DND-41 (cell line): ENCODE measurements around the gene RHOXF2.

Experiments used
- ATAC-seq: fragments of 200-7000 bp; cut with Tn5 transposase; 3 replicates; pipeline ENCODE4 v1.9.1; 2021; ENCODE audit warnings: low read depth; ENCODE audit not compliant: insufficient read depth
- DNase-seq: peaks from one replicate; pipeline ENCODE4 v3.0.0-alpha.2; 2020
- H2AFZ ChIP-seq: 2 replicates; pipeline ENCODE4 v1.6.0; 2012; ENCODE audit warnings: low read depth, low read length
- H3K27ac ChIP-seq: 2 replicates; pipeline ENCODE4 v1.5.1; 2012; ENCODE audit warnings: low read length, inconsistent platforms
- H3K27me3 ChIP-seq: fragments of 200-600 bp; sonication (generic); 2 replicates; pipeline ENCODE4 v1.6.0; 2012; ENCODE audit warnings: low read length, mild to moderate bottlenecking, inconsistent platforms; ENCODE audit not compliant: insufficient read depth, poor library complexity
- H3K36me3 ChIP-seq: 2 replicates; pipeline ENCODE4 v1.5.1; 2012; ENCODE audit warnings: low read length, inconsistent platforms; ENCODE audit not compliant: insufficient read depth
- H3K4me1 ChIP-seq: 2 replicates; pipeline ENCODE4 v1.5.1; 2012; ENCODE audit warnings: mild to moderate bottlenecking, low read length; ENCODE audit not compliant: insufficient read depth
- H3K4me2 ChIP-seq: 2 replicates; pipeline ENCODE4 v1.6.0; 2012; ENCODE audit warnings: mild to moderate bottlenecking, moderate library complexity, low read length, inconsistent platforms; ENCODE audit not compliant: insufficient read depth
- H3K4me3 ChIP-seq, 2 experiments: fragments of 200-600 bp in 1 of 2; shearing (Covaris generic) in 1 of 2; 2 replicates each; pipeline ENCODE4 v1.5.1; 2012 to 2016; ENCODE audit warnings: inconsistent platforms in 2 of 2, low read length in 2 of 2, mild to moderate bottlenecking in 2 of 2, low read depth in 1 of 2, moderate library complexity in 1 of 2
- H3K79me2 ChIP-seq: 2 replicates; pipeline ENCODE4 v1.6.0; 2012; ENCODE audit warnings: low read length, inconsistent platforms; ENCODE audit not compliant: insufficient read depth
- H3K9ac ChIP-seq: 2 replicates; pipeline ENCODE4 v1.6.0; 2012; ENCODE audit warnings: low read depth, mild to moderate bottlenecking, inconsistent platforms, low read length, moderate library complexity
- H3K9me3 ChIP-seq: 2 replicates; pipeline ENCODE4 v1.5.1; 2012; ENCODE audit warnings: low read length, moderate library complexity, mild to moderate bottlenecking, inconsistent platforms; ENCODE audit not compliant: insufficient read depth, severe bottlenecking
- H4K20me1 ChIP-seq: 2 replicates; pipeline ENCODE4 v1.6.0; 2012; ENCODE audit warnings: low read length; ENCODE audit not compliant: insufficient read depth
- EZH2 ChIP-seq: IDR thresholded peaks from 3 replicates; pipeline ENCODE4 v1.6.1; 2012; ENCODE audit warnings: borderline replicate concordance, low read depth, mild to moderate bottlenecking, moderate library complexity, low read length, inconsistent platforms; ENCODE audit not compliant: severe bottlenecking
- TF ChIP-seq, protein P1 (sequence below): IDR thresholded peaks from 2 replicates; pipeline ENCODE4 v1.5.1; 2012; ENCODE audit warnings: borderline replicate concordance, low read length, moderate library complexity, mild to moderate bottlenecking; ENCODE audit not compliant: poor library complexity, severe bottlenecking; ENCODE audit errors: extremely low read depth

Gene RHOXF2

DNA sequence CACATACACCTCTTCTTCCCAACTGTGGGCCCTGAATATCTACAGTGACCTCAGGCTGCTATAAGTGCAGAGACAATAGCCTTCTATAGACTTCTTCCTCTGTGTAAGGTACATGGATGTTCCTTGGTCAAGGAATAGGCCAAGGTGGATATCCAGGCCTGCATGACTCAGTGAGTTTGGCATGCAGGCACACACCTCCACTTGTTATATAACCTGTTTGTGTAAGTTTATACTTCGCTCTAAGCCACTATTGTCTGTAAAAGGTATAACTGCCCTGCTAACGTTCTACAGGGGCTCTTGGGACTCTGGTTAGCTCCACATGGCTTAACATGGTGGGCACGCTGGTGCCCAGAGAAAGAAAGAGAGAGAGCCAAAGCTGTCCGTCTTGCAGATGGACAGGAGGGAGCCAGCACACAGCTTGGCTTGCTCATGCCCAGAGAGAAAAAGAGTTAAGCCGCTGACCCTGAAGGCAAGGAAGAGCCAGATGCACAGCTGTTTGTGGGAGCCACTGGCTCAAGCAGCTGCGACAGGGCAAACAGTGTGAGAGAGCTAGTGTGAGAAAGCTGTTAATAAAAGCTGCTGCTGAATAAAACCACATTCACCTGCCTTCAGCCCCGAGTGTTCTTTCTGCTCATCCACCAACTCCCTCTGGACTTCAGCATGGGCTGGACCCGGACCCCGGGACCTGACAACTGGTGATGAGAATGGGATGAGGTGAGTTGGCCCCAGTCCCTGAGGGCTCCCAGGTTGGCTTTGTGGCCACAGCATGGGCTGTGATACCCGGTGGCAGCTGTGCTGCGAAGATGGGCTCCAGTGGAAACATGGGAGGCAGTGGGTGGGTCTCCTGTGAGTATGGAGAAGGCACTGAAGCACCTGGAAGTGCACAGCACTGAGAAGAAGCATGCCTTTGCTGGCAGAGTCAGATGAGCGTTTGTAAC, 47.7 kb downstream of the RHOXF2 start:
- Histone ChIP-seq H3K36me3 (no peaks in the 10 kb centered on the region), H4K20me1 (no peaks in the 10 kb centered on the region), H3K9ac (no peak overlapping the region), H3K27me3 (no peaks in the 10 kb centered on the region), H3K4me3 (no peak overlapping the region), H3K9me3 (no peaks in the 10 kb centered on the region), H2AFZ (no peak overlapping the region), H3K4me1 (no peaks in the 10 kb centered on the region), H3K79me2 (no peaks in the 10 kb centered on the region), H3K4me2 (no peak overlapping the region), H3K27ac (no peak overlapping the region)
- TF ChIP-seq, protein P1, sequence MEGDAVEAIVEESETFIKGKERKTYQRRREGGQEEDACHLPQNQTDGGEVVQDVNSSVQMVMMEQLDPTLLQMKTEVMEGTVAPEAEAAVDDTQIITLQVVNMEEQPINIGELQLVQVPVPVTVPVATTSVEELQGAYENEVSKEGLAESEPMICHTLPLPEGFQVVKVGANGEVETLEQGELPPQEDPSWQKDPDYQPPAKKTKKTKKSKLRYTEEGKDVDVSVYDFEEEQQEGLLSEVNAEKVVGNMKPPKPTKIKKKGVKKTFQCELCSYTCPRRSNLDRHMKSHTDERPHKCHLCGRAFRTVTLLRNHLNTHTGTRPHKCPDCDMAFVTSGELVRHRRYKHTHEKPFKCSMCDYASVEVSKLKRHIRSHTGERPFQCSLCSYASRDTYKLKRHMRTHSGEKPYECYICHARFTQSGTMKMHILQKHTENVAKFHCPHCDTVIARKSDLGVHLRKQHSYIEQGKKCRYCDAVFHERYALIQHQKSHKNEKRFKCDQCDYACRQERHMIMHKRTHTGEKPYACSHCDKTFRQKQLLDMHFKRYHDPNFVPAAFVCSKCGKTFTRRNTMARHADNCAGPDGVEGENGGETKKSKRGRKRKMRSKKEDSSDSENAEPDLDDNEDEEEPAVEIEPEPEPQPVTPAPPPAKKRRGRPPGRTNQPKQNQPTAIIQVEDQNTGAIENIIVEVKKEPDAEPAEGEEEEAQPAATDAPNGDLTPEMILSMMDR = no peak
- no peak for TF ChIP-seq EZH2
- ATAC-seq (no peak), DNase-seq (no peak)

DNA sequence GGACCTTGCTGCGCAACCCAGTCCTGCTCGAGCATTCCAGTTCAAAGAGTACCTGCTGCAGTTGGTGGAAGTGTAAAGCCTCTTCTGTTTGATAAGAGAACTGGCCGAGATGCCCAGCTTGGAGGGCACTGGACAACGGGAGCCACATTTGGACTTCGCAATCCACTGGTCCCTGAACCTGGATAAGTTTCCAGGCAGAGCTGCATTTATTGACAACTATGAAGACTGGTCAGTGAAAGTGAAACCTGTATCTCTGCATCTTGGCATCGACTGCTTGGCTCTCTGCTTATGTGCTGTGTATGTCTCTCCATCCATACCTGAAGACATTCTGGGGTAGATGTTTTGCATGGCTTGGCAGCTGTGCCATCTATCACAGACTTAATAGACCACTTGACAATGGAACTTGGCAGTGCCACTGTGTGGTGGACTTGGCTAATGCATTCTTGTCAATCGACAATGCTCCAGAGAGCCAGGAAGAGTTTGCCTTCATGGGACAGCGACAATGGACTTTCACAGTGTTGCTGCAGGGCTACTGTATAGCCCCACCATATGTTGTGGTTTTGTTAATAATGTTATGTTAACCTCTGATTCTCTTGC, 48.7 kb downstream of the RHOXF2 start:
- Histone ChIP-seq H3K79me2 (no peaks in the 10 kb centered on the region), H3K9me3 (no peaks in the 10 kb centered on the region), H3K36me3 (no peaks in the 10 kb centered on the region), H4K20me1 (no peaks in the 10 kb centered on the region), H3K4me1 (no peaks in the 10 kb centered on the region), H3K27ac (no peak overlapping the region), H3K4me3 (no peak overlapping the region), H3K9ac (no peak overlapping the region), H3K4me2 (no peak overlapping the region), H3K27me3 (no peaks in the 10 kb centered on the region), H2AFZ (no peak overlapping the region)
- ATAC-seq = no peak
- DNase-seq = no peak
- TF ChIP-seq EZH2 = no peak
- TF ChIP-seq, protein P1 = no peak

DNA sequence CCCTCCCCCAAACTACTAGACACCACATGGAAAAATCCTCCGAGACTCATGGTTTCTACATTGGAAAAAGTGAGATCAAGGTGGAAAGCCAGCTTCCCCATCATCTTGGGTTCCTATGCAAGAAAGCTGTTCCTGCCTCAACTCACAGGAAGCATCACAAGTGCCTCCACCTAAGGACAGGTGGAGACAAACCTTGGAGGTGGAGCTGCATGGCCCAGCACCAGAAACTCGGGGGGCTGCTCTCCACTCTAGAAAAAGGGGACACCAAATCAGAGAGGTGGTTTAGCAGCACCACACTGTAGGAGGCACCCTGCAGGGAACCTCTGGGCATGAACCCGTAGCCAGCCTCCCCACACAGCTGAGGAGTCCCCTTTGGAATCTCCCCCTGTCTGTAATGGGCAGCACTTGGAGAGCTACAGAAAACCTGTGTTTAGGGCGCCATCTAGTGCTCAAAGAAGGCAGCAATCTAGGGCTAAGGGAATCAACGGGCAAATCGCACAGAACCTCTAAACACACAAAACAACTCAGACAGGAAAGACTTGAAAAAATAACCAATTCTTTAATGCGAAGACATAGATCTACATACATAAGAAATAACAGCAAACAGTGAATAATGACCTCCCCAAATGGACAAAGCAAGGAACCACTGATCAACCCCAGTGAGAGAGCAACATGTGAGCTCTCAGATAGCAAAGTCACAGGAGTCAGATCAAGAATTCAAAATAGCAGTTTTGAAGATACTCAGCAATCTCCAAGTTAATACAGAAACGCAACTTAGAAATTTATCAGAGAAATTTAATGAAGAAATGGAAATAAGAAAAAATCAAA, 55.2 kb downstream of the RHOXF2 start:
- H3K9me3 ChIP-seq = no peaks in the 10 kb centered on the region
- peak; percentile 96 for ATAC-seq
- DNase-seq = peak; percentile 63
- no peaks in the 10 kb centered on the region for H3K79me2 ChIP-seq
- H3K4me3 ChIP-seq = no peak overlapping the region
- H4K20me1 ChIP-seq = no peaks in the 10 kb centered on the region
- H3K27me3 ChIP-seq = no peaks in the 10 kb centered on the region
- no peaks in the 10 kb centered on the region for H3K4me1 ChIP-seq
- no peaks in the 10 kb centered on the region for H3K36me3 ChIP-seq
- TF ChIP-seq, protein P1 = peak; percentile 82
- no peak for TF ChIP-seq EZH2
- H3K4me2 ChIP-seq = no peak overlapping the region
- H2AFZ ChIP-seq = no peak overlapping the region
- H3K27ac ChIP-seq = no peak overlapping the region
- H3K9ac ChIP-seq = no peak overlapping the region
